Ovary (tissue), 9 donors: Measurements from ENCODE around the gene GLI3. TPM values are rescaled to one million over a fixed set of nuclear protein-coding genes. Genes with fewer than 3 reads are reported as not detected.

ENCODE experiments used
- DNase-seq, 5 donors: peaks; one replicate each; pipeline ENCODE4 v3.0.0-alpha.2; 2019 to 2020
- H3K27ac ChIP-seq, 2 donors: fragments of 200-600 bp; one replicate each; pipeline versions ENCODE4 v1.5.1 to v1.8.0; 2019 to 2022
- H3K27me3 ChIP-seq: fragments of 200-600 bp; one replicate; pipeline ENCODE4 v1.8.0; 2022
- H3K36me3 ChIP-seq: fragments of 200-600 bp; sonication (generic); one replicate; pipeline ENCODE4 v1.5.1; 2019
- H3K4me1 ChIP-seq: one replicate; pipeline ENCODE4 v1.8.1; 2013; ENCODE audit warnings: mild to moderate bottlenecking, moderate library complexity; ENCODE audit not compliant: insufficient read depth
- H3K4me3 ChIP-seq: fragments of 200-600 bp; sonication (generic); one replicate; pipeline ENCODE4 v1.5.1; 2017
- H3K9me3 ChIP-seq, 2 donors: fragments of 200-600 bp in 1 of 2; sonication (generic) in 1 of 2; one replicate each; pipeline versions ENCODE4 v1.5.1 to v1.8.1; 2013 to 2019; ENCODE audit warnings: mild to moderate bottlenecking in 1 of 2, moderate library complexity in 1 of 2
- EP300 ChIP-seq: sonication (generic); formaldehyde crosslinking; IDR thresholded peaks from one replicate; pipeline ENCODE4 v1.6.1; 2017; ENCODE audit warnings: antibody characterized with exemption
- POLR2A ChIP-seq: fragments of 450-650 bp; IDR thresholded peaks from one replicate; pipeline ENCODE4 v1.6.1; 2017; ENCODE audit warnings: antibody characterized with exemption, mild to moderate bottlenecking, moderate library complexity
- WGBS, 3 donors: extraction: QIAGEN DNeasy Blood & Tissue Kit in 1 of 3; methylation state at CpG; one replicate each; pipeline versions ENCODE4 v1.1.5 to v1.1.7; 2013 to 2017; 5-methylcytosine and 5-hydroxymethylcytosine counted together
- intact Hi-C, 4 donors: fragments of 100-400 bp; cut with DNase I; formaldehyde crosslinking; loops; one replicate each; pipeline versions ENCODE4 v1.11.0 to v1.15.1; 2022 to 2023
- polyA plus RNA-seq, 2 donors: library from polyadenylated mRNA; stranded (reverse); fragments of 200-250 nt in 1 of 2; fragments of 350-450 nt in 1 of 2; fragmentation: Illumina TruSeq in 1 of 2; extraction: RNeasy Lipid Tissue Mini Kit (QIAGEN cat#74804) in 1 of 2; gene quantifications; one replicate each; pipeline ENCODE4 v1.2.3, GENCODE V29; 2013 to 2014
- total RNA-seq, 7 donors: library from RNA; depleted of rRNA in 2 of 7; stranded (reverse); fragments of >200 nt in 2 of 7; fragmentation: NEBNext Ultra II Directional in 3 of 7; extraction: Animal tissue kit (Norgen Biotek cat#: 25700) in 3 of 7; gene quantifications; one replicate each; pipeline versions ENCODE4 v1.1.0 to v1.2.4, GENCODE V29; 2016 to 2023
- TF ChIP-seq, protein P1 (sequence below), 3 donors: fragments of 450-650 bp in 2 of 3; fragments of 200-600 bp in 1 of 3; IDR thresholded peaks; one replicate each; pipeline versions ENCODE4 v1.5.1 to v1.8.0; 2016 to 2022; ENCODE audit warnings: antibody characterized with exemption in 3 of 3, mild to moderate bottlenecking in 1 of 3
- donor health status: DM: no; HTN: no; CAD: no; lungs with moderate emphysema.
- donor health status: DM: no; HTN: no; CAD: no.
- donor health status: Bipolar disorder and iron deficiency.
- donor health status: DM: yes; HTN: yes; CAD: no.
- donor health status: DM: no; HTN: no; CAD: no.
- donor health status: DM: yes; HTN: yes; CAD: no.

The GLI3 gene
- total and polyA plus RNA-seq, 9 donors: 9.5 to 67.1 (median 50.5) TPM

GRCh38 chr7:42180806-42181205 is 56.2 kb downstream of the GLI3 start:
- Histone ChIP-seq H3K9me3 (no peaks in the 10 kb centered on the region), H3K27ac (no peak overlapping the region), H3K27me3 (no peaks in the 10 kb centered on the region), H3K36me3 (no peaks in the 10 kb centered on the region), H3K4me1 (peaks cover 19% of the 10 kb centered on the region), H3K4me3 (no peak overlapping the region)
- no peak for DNase-seq
- no peak for TF ChIP-seq POLR2A
- TF ChIP-seq, protein P1, sequence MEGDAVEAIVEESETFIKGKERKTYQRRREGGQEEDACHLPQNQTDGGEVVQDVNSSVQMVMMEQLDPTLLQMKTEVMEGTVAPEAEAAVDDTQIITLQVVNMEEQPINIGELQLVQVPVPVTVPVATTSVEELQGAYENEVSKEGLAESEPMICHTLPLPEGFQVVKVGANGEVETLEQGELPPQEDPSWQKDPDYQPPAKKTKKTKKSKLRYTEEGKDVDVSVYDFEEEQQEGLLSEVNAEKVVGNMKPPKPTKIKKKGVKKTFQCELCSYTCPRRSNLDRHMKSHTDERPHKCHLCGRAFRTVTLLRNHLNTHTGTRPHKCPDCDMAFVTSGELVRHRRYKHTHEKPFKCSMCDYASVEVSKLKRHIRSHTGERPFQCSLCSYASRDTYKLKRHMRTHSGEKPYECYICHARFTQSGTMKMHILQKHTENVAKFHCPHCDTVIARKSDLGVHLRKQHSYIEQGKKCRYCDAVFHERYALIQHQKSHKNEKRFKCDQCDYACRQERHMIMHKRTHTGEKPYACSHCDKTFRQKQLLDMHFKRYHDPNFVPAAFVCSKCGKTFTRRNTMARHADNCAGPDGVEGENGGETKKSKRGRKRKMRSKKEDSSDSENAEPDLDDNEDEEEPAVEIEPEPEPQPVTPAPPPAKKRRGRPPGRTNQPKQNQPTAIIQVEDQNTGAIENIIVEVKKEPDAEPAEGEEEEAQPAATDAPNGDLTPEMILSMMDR (IDR thresholded peaks at IDR 0.05): no peak
- TF ChIP-seq EP300: no peak
- 8 to 23% (median 20%) methylated on average over 2 of the region's 2 CpGs for WGBS, 3 donors
- intact Hi-C loops: no loop called here

- Histone ChIP-seq H3K36me3 (no peaks in the 10 kb centered on the region), H3K9me3 (no peaks in the 10 kb centered on the region), H3K27ac (no peak overlapping the region), H3K4me3 (no peak overlapping the region), H3K27me3 (no peaks in the 10 kb centered on the region), H3K4me1 (peaks cover 28% of the 10 kb centered on the region)
- DNase-seq: no peak
- 90 to 93% (median 92%) methylated on average over 3 of the region's 3 CpGs for WGBS, 3 donors
- intact Hi-C loops: no loop called here
- TF ChIP-seq EP300 (no peak), POLR2A (no peak)
- TF ChIP-seq, protein P1 (IDR thresholded peaks at IDR 0.05): no peak
Observed at GRCh38 chr7:42176724-42177101, 60.3 kb downstream of the GLI3 start.

- H3K4me1 ChIP-seq: peaks cover 28% of the 10 kb centered on the region
- H3K27me3 ChIP-seq: no peaks in the 10 kb centered on the region
- no peaks in the 10 kb centered on the region for H3K9me3 ChIP-seq
- intact Hi-C loops: no loop called here
- H3K36me3 ChIP-seq: no peaks in the 10 kb centered on the region
- 94 to 97% (median 96%) methylated on average over 4 of the region's 4 CpGs for WGBS, 3 donors
- H3K27ac ChIP-seq: no peak overlapping the region
- TF ChIP-seq POLR2A: no peak
- TF ChIP-seq, protein P1 (IDR thresholded peaks at IDR 0.05): no peak
- TF ChIP-seq EP300: no peak
- no peak for DNase-seq
- no peak overlapping the region for H3K4me3 ChIP-seq
Observed at GRCh38 chr7:42175834-42176723, 60.9 kb downstream of the GLI3 start.

DNA sequence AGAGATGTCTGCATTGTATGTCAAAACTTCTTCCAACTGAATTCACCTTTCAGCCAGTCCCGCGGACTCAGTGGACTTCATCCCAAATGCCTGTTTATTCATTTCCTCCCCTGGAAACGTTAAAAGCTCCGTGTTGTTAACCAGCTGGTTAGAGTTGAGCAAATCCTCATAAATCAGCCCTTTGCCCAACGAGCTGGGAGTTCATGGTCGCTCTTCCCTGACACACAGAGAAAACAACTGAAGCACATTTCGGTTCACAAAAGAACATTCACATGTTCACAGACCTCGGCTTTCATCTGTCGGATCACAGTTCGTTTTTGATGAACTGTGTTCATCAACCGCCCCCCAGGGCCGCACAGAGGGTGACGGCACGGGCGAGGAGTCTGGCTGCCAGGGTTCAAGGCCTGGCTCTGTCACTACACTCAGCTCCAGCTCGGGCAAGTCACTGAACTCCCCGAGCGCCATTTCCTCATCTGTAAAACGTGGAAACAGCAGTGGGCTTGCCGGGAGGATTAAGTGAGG is 62.6 kb downstream of the GLI3 start:
- H3K27ac ChIP-seq: peak overlapping the region; percentile 31 to 88
- H3K4me3 ChIP-seq: no peak overlapping the region
- 11 to 18% (median 13%) methylated on average over 20 of the region's 20 CpGs for WGBS, 3 donors
- H3K36me3 ChIP-seq: no peaks in the 10 kb centered on the region
- intact Hi-C loops: no loop called here
- peaks cover 19% of the 10 kb centered on the region for H3K4me1 ChIP-seq
- peak; percentile 58 to 68 (median 61) for DNase-seq
- no peaks in the 10 kb centered on the region for H3K27me3 ChIP-seq
- TF ChIP-seq, protein P1 (IDR thresholded peaks at IDR 0.05): no peak
- TF ChIP-seq POLR2A (no peak), EP300 (no peak)
- no peaks in the 10 kb centered on the region for H3K9me3 ChIP-seq
